Measurements from ENCODE around the gene ASXL3. TPM values are rescaled to one million over a fixed set of nuclear protein-coding genes. Genes with fewer than 3 reads are reported as not detected.

ASXL3 gene
- total RNA-seq, 6 donors from 2014 or later = 0.46 to 2.2 (median 0.98) TPM

DNA sequence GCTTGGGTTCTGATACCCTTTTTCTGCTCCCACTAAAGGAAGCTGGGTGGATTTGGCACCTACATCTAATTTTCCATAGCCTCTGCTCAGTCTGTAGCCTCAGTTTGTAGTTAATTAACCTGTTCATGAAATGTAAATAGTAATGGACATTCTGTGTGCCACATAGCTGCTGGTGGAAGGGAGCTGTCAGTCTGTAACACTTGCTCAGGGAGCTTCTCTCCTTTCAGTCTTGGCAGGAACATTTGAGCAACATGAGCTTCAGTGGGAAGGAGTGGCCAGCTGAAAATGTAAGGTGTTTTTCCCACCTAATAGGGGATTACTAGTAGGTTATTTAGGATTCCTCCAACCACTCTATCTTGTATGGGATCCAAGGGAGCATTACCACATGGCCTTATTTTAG is 203.4 kb downstream of the ASXL3 start:
- Histone ChIP-seq H3K27ac (no peak overlapping the region), H3K9me3 (no peaks in the 10 kb centered on the region), H3K4me3 (no peak overlapping the region), H3K27me3 (peaks cover 0 to 1% (median 0%) of the 10 kb centered on the region in 4 donors), H3K4me1 (no peaks in the 10 kb centered on the region), H3K36me3 (no peaks in the 10 kb centered on the region)
- no peak for ATAC-seq (ENCODE audit: low FRiP score in 2 of 2)
- TF ChIP-seq POLR2AphosphoS5 (IDR thresholded peaks at IDR 0.05) (no peak), POLR2A (IDR thresholded peaks at IDR 0.05) (no peak), EP300 (IDR thresholded peaks at IDR 0.05) (no peak)
- TF ChIP-seq, protein P1, sequence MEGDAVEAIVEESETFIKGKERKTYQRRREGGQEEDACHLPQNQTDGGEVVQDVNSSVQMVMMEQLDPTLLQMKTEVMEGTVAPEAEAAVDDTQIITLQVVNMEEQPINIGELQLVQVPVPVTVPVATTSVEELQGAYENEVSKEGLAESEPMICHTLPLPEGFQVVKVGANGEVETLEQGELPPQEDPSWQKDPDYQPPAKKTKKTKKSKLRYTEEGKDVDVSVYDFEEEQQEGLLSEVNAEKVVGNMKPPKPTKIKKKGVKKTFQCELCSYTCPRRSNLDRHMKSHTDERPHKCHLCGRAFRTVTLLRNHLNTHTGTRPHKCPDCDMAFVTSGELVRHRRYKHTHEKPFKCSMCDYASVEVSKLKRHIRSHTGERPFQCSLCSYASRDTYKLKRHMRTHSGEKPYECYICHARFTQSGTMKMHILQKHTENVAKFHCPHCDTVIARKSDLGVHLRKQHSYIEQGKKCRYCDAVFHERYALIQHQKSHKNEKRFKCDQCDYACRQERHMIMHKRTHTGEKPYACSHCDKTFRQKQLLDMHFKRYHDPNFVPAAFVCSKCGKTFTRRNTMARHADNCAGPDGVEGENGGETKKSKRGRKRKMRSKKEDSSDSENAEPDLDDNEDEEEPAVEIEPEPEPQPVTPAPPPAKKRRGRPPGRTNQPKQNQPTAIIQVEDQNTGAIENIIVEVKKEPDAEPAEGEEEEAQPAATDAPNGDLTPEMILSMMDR (IDR thresholded peaks at IDR 0.05) = no peak
- no peak for DNase-seq

Other genes with a start within 250 kb of the ASXL3 start
- 1 to 10 TPM in 1 of 6 donors, under 1 TPM in 1, not detected in 4; 0.89 to 1.4 TPM for gene CCDC178, start 137.5 kb upstream of the ASXL3 start, total RNA-seq

Data from upper lobe of left lung (tissue), 6 donors.